Type B pancreatic cell (in vitro differentiated cells): ENCODE measurements around the gene CDHR3. TPM values are rescaled to one million over a fixed set of nuclear protein-coding genes. Genes with fewer than 3 reads are reported as not detected.

Source experiments
- DNase-seq: peaks from one replicate; pipeline ENCODE4 v3.0.0; 2021; ENCODE audit warnings: mixed read lengths; ENCODE audit not compliant: unreplicated experiment; ENCODE audit errors: extremely low spot score
- H3K27ac Mint-ChIP-seq: 2 replicates; pipeline ENCODE4 v1.8.0; 2021; ENCODE audit warnings: mild to moderate bottlenecking, mixed read lengths
- H3K27me3 Mint-ChIP-seq: 2 replicates; pipeline ENCODE4 v1.8.0; 2021; ENCODE audit warnings: mixed read lengths
- H3K36me3 Mint-ChIP-seq: 2 replicates; pipeline ENCODE4 v1.8.0; 2021; ENCODE audit warnings: mixed read lengths
- H3K4me1 Mint-ChIP-seq: one replicate; pipeline ENCODE4 v1.8.0; 2021; ENCODE audit warnings: mixed read lengths; ENCODE audit not compliant: unreplicated experiment
- H3K4me3 Mint-ChIP-seq: 2 replicates; pipeline ENCODE4 v1.8.0; 2021; ENCODE audit warnings: mild to moderate bottlenecking, mixed read lengths
- H3K9me3 Mint-ChIP-seq: 2 replicates; pipeline ENCODE4 v1.8.0; 2021; ENCODE audit warnings: mixed read lengths
- total RNA-seq: library from RNA; stranded (reverse); gene quantifications from 2 replicates; pipeline ENCODE4 v1.2.1, GENCODE V29; 2021; ENCODE audit warnings: low replicate concordance
- TF ChIP-seq, protein P1 (sequence below): fragments of 200-600 bp; sonication (generic); conservative IDR thresholded peaks from 2 replicates; pipeline ENCODE4 v1.5.0; 2021; ENCODE audit warnings: antibody characterized with exemption, mild to moderate bottlenecking

The CDHR3 gene
- total RNA-seq, 1 donor from 2014 or later: 5.6 TPM

DNA sequence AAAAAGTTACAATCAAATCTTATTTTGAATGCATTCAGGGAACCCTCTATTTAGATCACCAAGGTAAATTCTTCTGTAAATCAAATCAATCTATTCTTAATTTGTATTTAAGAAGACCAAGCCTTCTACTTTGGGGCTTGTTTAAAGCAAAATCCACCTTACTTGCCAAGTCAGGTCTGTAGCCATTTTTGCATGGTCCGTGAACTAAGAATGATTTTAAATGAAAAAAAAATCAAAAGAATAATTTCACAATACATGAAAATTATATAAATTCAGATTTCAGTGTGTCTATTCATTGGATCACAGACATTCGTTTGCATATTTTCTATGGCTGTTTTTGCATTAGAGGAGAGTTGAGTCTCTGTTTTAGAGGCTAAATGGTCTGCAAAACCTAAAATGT lies 89.6 kb downstream of the CDHR3 start:
- H3K4me1 Mint-ChIP-seq: peaks cover 3% of the 10 kb centered on the region
- TF ChIP-seq, protein P1, sequence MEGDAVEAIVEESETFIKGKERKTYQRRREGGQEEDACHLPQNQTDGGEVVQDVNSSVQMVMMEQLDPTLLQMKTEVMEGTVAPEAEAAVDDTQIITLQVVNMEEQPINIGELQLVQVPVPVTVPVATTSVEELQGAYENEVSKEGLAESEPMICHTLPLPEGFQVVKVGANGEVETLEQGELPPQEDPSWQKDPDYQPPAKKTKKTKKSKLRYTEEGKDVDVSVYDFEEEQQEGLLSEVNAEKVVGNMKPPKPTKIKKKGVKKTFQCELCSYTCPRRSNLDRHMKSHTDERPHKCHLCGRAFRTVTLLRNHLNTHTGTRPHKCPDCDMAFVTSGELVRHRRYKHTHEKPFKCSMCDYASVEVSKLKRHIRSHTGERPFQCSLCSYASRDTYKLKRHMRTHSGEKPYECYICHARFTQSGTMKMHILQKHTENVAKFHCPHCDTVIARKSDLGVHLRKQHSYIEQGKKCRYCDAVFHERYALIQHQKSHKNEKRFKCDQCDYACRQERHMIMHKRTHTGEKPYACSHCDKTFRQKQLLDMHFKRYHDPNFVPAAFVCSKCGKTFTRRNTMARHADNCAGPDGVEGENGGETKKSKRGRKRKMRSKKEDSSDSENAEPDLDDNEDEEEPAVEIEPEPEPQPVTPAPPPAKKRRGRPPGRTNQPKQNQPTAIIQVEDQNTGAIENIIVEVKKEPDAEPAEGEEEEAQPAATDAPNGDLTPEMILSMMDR: no peak
- peaks cover 6% of the 10 kb centered on the region for H3K27me3 Mint-ChIP-seq
- no peak for DNase-seq
- no peak overlapping the region for H3K4me3 Mint-ChIP-seq
- no peaks in the 10 kb centered on the region for H3K36me3 Mint-ChIP-seq
- no peak overlapping the region for H3K27ac Mint-ChIP-seq
- no peaks in the 10 kb centered on the region for H3K9me3 Mint-ChIP-seq

DNA sequence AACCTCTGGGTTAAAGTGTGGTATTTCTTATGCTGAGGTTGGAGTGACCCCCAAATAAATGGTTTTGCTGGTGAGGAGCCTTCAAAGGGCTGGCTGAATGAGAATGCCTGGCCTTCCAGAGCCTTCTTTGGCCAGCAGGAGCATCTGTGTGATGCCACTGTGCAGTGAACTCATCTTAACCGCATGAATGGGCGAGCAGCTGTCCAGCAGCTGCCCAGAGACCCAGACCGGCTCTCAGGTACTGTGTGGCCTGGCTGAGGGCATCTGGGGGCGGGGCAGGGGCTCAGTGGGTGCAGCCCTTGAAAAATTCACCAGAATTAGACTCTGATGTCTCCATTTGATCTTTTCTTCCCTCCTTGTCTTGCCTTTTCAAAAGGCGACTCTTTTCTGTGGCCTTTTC lies 90.0 kb downstream of the CDHR3 start:
- H3K4me1 Mint-ChIP-seq: peaks cover 6% of the 10 kb centered on the region
- H3K27ac Mint-ChIP-seq: no peak overlapping the region
- no peaks in the 10 kb centered on the region for H3K9me3 Mint-ChIP-seq
- H3K36me3 Mint-ChIP-seq: no peaks in the 10 kb centered on the region
- peaks cover 6% of the 10 kb centered on the region for H3K27me3 Mint-ChIP-seq
- DNase-seq: no peak
- no peak overlapping the region for H3K4me3 Mint-ChIP-seq
- TF ChIP-seq, protein P1: no peak

- no peaks in the 10 kb centered on the region for H3K9me3 Mint-ChIP-seq
- H3K27ac Mint-ChIP-seq: no peak overlapping the region
- H3K4me3 Mint-ChIP-seq: no peak overlapping the region
- no peak for DNase-seq
- peaks cover 6% of the 10 kb centered on the region for H3K27me3 Mint-ChIP-seq
- TF ChIP-seq, protein P1: no peak
- H3K4me1 Mint-ChIP-seq: peaks cover 14% of the 10 kb centered on the region
- H3K36me3 Mint-ChIP-seq: no peaks in the 10 kb centered on the region
Observed at GRCh38 chr7:106054156-106054910, 91.3 kb downstream of the CDHR3 start.

DNA sequence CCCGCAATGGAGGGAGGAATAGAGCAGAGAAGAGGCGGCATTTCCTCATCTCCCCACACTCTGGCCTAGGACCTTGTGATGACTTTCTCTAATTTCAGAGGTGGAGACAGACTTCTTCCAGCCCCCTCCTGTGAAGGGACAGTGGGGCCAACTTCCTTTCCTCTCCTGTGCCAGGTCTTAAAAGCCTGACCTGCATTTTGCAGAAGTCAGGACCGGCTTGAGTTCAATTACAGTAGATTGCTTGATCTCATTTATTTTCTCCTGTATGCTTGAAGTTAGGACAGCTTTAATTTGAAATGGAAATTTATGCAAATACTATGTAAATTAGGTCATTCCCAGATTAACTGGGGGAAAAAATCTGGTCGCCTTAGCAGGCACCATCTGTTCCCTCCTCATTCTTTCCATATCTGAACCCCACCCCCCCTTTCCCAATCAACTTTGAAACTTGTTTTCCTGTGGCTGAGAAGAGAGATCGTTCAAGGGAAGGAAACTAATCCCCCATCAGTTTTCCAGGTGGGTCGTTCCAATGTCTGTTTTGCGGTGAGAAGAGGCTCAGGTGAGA lies 92.0 kb downstream of the CDHR3 start:
- H3K27me3 Mint-ChIP-seq: peaks cover 6% of the 10 kb centered on the region

DNA sequence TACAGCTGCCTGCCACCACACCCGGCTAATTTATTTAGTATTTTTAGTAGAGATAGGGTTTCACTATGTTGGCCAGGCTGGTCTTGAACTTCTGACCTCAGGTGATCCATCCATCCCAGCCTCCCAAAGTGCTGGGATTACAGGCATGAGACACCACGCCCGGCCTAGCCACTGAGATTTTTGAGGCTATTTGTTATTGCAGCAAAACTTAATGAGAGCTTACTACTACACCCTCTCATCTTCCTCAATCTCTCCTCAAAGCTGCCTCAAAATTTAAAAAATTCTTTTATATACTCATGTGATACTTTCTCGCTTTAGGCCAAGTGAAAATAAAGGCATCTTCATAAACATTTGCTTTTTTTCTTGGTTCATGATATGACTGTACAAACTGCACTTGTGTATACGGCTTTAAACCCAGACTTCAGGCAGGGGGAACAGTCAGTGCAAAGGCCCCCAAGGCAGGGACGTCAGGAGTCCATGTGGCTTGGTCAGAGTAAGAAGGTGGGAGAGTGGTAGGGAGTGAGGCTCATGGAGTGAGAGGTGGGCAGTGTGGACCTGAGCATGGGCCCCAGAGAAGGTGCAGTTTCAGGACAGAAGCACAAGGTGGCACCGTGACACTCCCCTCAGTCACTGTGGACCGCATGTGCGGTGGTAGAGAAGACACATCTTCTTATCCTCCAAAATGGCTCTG lies 93.6 kb downstream of the CDHR3 start:
- H3K4me3 Mint-ChIP-seq: no peak overlapping the region
- no peaks in the 10 kb centered on the region for H3K36me3 Mint-ChIP-seq
- no peaks in the 10 kb centered on the region for H3K9me3 Mint-ChIP-seq

More for the DNA sequence above, 92.0 kb downstream of the CDHR3 start:
- Mint-ChIP-seq H3K4me3 (no peak overlapping the region), H3K27ac (no peak overlapping the region), H3K4me1 (peaks cover 15% of the 10 kb centered on the region), H3K36me3 (no peaks in the 10 kb centered on the region), H3K9me3 (no peaks in the 10 kb centered on the region)
- TF ChIP-seq, protein P1: no peak
- no peak for DNase-seq

More for the DNA sequence above, 93.6 kb downstream of the CDHR3 start:
- TF ChIP-seq, protein P1: peak; percentile 82
- Mint-ChIP-seq H3K27ac (no peak overlapping the region), H3K27me3 (peaks cover 3% of the 10 kb centered on the region), H3K4me1 (peaks cover 15% of the 10 kb centered on the region)
- no peak for DNase-seq
